ENCODE results near the gene ZNF579.

GRCh38 chr19:55616395-55616875, 35.8 kb upstream of the ZNF579 start:
- TF ChIP-seq CTCF (IDR thresholded peaks at IDR 0.05) (no peak), POLR2A (IDR thresholded peaks at IDR 0.05) (no peak)

All from upper lobe of left lung (tissue), 4 donors.